GM21390 (cell line): ENCODE measurements around the gene WDR1.

Experiments
- ATAC-seq: cut with Tn5 transposase; IDR thresholded peaks from one replicate; pipeline ENCODE4 v1.9.1; 2021; ENCODE audit not compliant: unreplicated experiment

The WDR1 gene

GRCh38 chr4:10114607-10115006 lies 2.0 kb downstream of the WDR1 start:
- ATAC-seq, result no peak

- ATAC-seq, result no peak
Measured at GRCh38 chr4:10114147-10114546, 2.5 kb downstream of the WDR1 start.

GRCh38 chr4:10113362-10114047 lies 3.1 kb downstream of the WDR1 start:
- no peak for ATAC-seq

- no peak for ATAC-seq
Measured at GRCh38 chr4:10112658-10113284, 3.8 kb downstream of the WDR1 start.

- no peak for ATAC-seq
Measured at GRCh38 chr4:10111067-10111801, 5.4 kb downstream of the WDR1 start.

- ATAC-seq, result no peak
Measured at GRCh38 chr4:10109995-10110670, 6.5 kb downstream of the WDR1 start.

GRCh38 chr4:10108818-10109783 lies 7.5 kb downstream of the WDR1 start:
- ATAC-seq, result no peak

- no peak for ATAC-seq
Measured at GRCh38 chr4:10108391-10108790, 8.2 kb downstream of the WDR1 start.

- no peak for ATAC-seq
Measured at GRCh38 chr4:10107111-10108091, 9.2 kb downstream of the WDR1 start.

- no peak for ATAC-seq
Measured at GRCh38 chr4:10106421-10107039, 10.1 kb downstream of the WDR1 start.

- no peak for ATAC-seq
Measured at GRCh38 chr4:10105920-10106319, 10.7 kb downstream of the WDR1 start.

GRCh38 chr4:10105421-10105820 lies 11.2 kb downstream of the WDR1 start:
- ATAC-seq, result no peak

GRCh38 chr4:10104991-10105276 lies 11.7 kb downstream of the WDR1 start:
- ATAC-seq, result no peak

GRCh38 chr4:10104211-10104990 lies 12.2 kb downstream of the WDR1 start:
- no peak for ATAC-seq

- ATAC-seq, result no peak
Measured at GRCh38 chr4:10102474-10103332, 13.9 kb downstream of the WDR1 start.

GRCh38 chr4:10101671-10102473 lies 14.7 kb downstream of the WDR1 start:
- no peak for ATAC-seq
